Left lung (tissue), 10 donors: Measurements from ENCODE around the gene KDM5B. TPM values are rescaled to one million over a fixed set of nuclear protein-coding genes. Genes with fewer than 3 reads are reported as not detected.
"Not testable (repeated sequence)": the region's sequence is repeated elsewhere in the genome, so short reads cannot be mapped to it uniquely, and the experiment has no call there.

ENCODE experiments used
- ATAC-seq: fragments of 200-7000 bp; cut with Tn5 transposase; one replicate; pipeline ENCODE4 v1.9.1; 2020; ENCODE audit warnings: moderate library complexity
- DNase-seq, 4 donors: peaks; one replicate each; pipeline ENCODE4 v3.0.0-alpha.2; 2013 to 2020
- H3K27ac ChIP-seq, 2 donors: fragments of 200-600 bp; sonication (generic) in 1 of 2; one replicate each; pipeline versions ENCODE4 v1.5.0 to v1.8.0; 2020 to 2021
- H3K27me3 ChIP-seq, 2 donors: fragments of 200-600 bp; sonication (generic) in 1 of 2; one replicate each; pipeline versions ENCODE4 v1.5.0 to v1.8.0; 2020 to 2021
- H3K36me3 ChIP-seq, 2 donors: fragments of 200-600 bp; sonication (generic) in 1 of 2; one replicate each; pipeline versions ENCODE4 v1.5.0 to v1.8.0; 2020 to 2021
- H3K4me1 ChIP-seq, 2 donors: fragments of 200-600 bp; one replicate each; pipeline ENCODE4 v1.8.0; 2021
- H3K4me3 ChIP-seq, 2 donors: fragments of 200-600 bp; sonication (generic) in 1 of 2; one replicate each; pipeline versions ENCODE4 v1.5.0 to v1.8.0; 2020 to 2021; ENCODE audit warnings: mild to moderate bottlenecking in 1 of 2
- H3K9me3 ChIP-seq, 2 donors: fragments of 200-600 bp; sonication (generic) in 1 of 2; one replicate each; pipeline versions ENCODE4 v1.5.0 to v1.8.0; 2020 to 2021
- CTCF ChIP-seq, 2 donors: fragments of 200-600 bp; sonication (generic) in 1 of 2; IDR thresholded peaks; one replicate each; pipeline versions ENCODE4 v1.5.0 to v1.8.0; 2021; ENCODE audit warnings: antibody characterized with exemption in 2 of 2
- intact Hi-C, 2 donors: fragments of 100-400 bp; cut with DNase I; formaldehyde crosslinking; loops; one replicate each; pipeline versions ENCODE4 v1.11.2 to v1.14.2; 2022
- polyA plus RNA-seq, 6 donors: library from polyadenylated mRNA; unstranded; fragments of 120-200 nt; gene quantifications; one replicate each; pipeline ENCODE4 v1.2.1, GENCODE V29; 2013; ENCODE audit not compliant: insufficient read length in 6 of 6
- total RNA-seq, 2 donors: library from RNA; stranded (reverse); fragmentation: NEBNext Ultra II Directional; extraction: Animal tissue kit (Norgen Biotek cat#: 25700); gene quantifications; one replicate each; pipeline ENCODE4 v1.2.1, GENCODE V29; 2021
- donor health status: DM: no; HTN: yes; CAD: no.
- donor health status: DM: no; HTN: no; CAD: no.

The KDM5B gene
- total and polyA plus RNA-seq, 8 donors: 46.4 to 124 (median 105) TPM

GRCh38 chr1:202733251-202733650 lies 75.0 kb downstream of the KDM5B start:
- H3K27me3 ChIP-seq: no peaks in the 10 kb centered on the region
- no peaks in the 10 kb centered on the region for H3K9me3 ChIP-seq
- H3K36me3 ChIP-seq: peaks cover 4 to 89% of the 10 kb centered on the region in 2 donors
- H3K4me1 ChIP-seq: no peaks in the 10 kb centered on the region
- TF ChIP-seq CTCF (IDR thresholded peaks at IDR 0.05): no peak
- intact Hi-C loops: no loop called here
- H3K4me3 ChIP-seq: no peak overlapping the region
- H3K27ac ChIP-seq: no peak overlapping the region
- ATAC-seq (no peak), DNase-seq (no peak)

GRCh38 chr1:202728951-202729350 lies 79.3 kb downstream of the KDM5B start:
- H3K4me1 ChIP-seq: no peaks in the 10 kb centered on the region
- H3K27ac ChIP-seq: no peak overlapping the region
- no peak overlapping the region for H3K4me3 ChIP-seq
- intact Hi-C loops: loop anchor here in 1 of 2 donors (10.0 kb wide), 1 partner anchor 384 kb away; the partner anchor contains the start of genes PPP1R12B and UBE2T
- H3K9me3 ChIP-seq: no peaks in the 10 kb centered on the region
- ATAC-seq (no peak), DNase-seq (no peak)
- no peaks in the 10 kb centered on the region for H3K27me3 ChIP-seq
- TF ChIP-seq CTCF (IDR thresholded peaks at IDR 0.05): no peak
- H3K36me3 ChIP-seq: peaks cover 0 to 87% of the 10 kb centered on the region in 2 donors

GRCh38 chr1:202725526-202725925 lies 82.7 kb downstream of the KDM5B start:
- no peak for TF ChIP-seq CTCF (IDR thresholded peaks at IDR 0.05)
- H3K36me3 ChIP-seq: peaks cover 0 to 53% of the 10 kb centered on the region in 2 donors
- no peak for DNase-seq

GRCh38 chr1:202723708-202724107 lies 84.5 kb downstream of the KDM5B start:
- ATAC-seq (no peak), DNase-seq (no peak)
- intact Hi-C loops: loop anchor here in 1 of 2 donors (10.0 kb wide), 1 partner anchor 379 kb away; the partner anchor contains the start of genes PPP1R12B and UBE2T
- H3K36me3 ChIP-seq: peaks cover 0 to 35% of the 10 kb centered on the region in 2 donors
- H3K27ac ChIP-seq: no peak overlapping the region
- H3K4me3 ChIP-seq: no peak overlapping the region
- peaks cover 0 to 5% of the 10 kb centered on the region in 2 donors for H3K4me1 ChIP-seq
- no peaks in the 10 kb centered on the region for H3K9me3 ChIP-seq
- TF ChIP-seq CTCF (IDR thresholded peaks at IDR 0.05): no peak
- peaks cover 0 to 1% of the 10 kb centered on the region in 2 donors for H3K27me3 ChIP-seq

More at GRCh38 chr1:202725526-202725925, 82.7 kb downstream of the KDM5B start:
- ATAC-seq: no peak
- no peak overlapping the region for H3K27ac ChIP-seq
- no peaks in the 10 kb centered on the region for H3K9me3 ChIP-seq
- H3K27me3 ChIP-seq: no peaks in the 10 kb centered on the region
- no peak overlapping the region for H3K4me3 ChIP-seq
- no peaks in the 10 kb centered on the region for H3K4me1 ChIP-seq
- intact Hi-C loops: loop anchor here in 1 of 2 donors (10.0 kb wide), 1 partner anchor 381 kb away; the partner anchor contains the start of genes PPP1R12B and UBE2T

GRCh38 chr1:202723046-202723445 lies 85.2 kb downstream of the KDM5B start:
- not testable (repeated sequence) for ATAC-seq, H3K9me3 ChIP-seq, H3K4me1 ChIP-seq, DNase-seq, H3K27me3 ChIP-seq, H3K27ac ChIP-seq, H3K4me3 ChIP-seq
- intact Hi-C loops: loop anchor here in 1 of 2 donors (10.0 kb wide), 1 partner anchor 378 kb away; the partner anchor contains the start of genes PPP1R12B and UBE2T
- H3K36me3 ChIP-seq: peaks cover 0 to 28% of the 10 kb centered on the region in 2 donors

- Histone ChIP-seq H3K4me1 (peaks cover 0 to 5% of the 10 kb centered on the region in 2 donors), H3K9me3 (no peaks in the 10 kb centered on the region), H3K36me3 (no peaks in the 10 kb centered on the region), H3K27me3 (peaks cover 0 to 70% of the 10 kb centered on the region in 2 donors), H3K4me3 (no peak overlapping the region), H3K27ac (no peak overlapping the region)
- DNase-seq: no peak
- no peak for ATAC-seq
- intact Hi-C loops: loop anchor here in 1 of 2 donors (10.0 kb wide), 1 partner anchor 532 kb away; no protein-coding TSS in a partner anchor
- TF ChIP-seq CTCF (IDR thresholded peaks at IDR 0.05): no peak
Observed at GRCh38 chr1:202716654-202717053, 91.6 kb downstream of the KDM5B start.

GRCh38 chr1:202714202-202714601 lies 94.0 kb downstream of the KDM5B start:
- ATAC-seq, H3K36me3 ChIP-seq, H3K9me3 ChIP-seq, DNase-seq, H3K27ac ChIP-seq, H3K4me3 ChIP-seq: not testable (repeated sequence)
- intact Hi-C loops: loop anchor here in 1 of 2 donors (10.0 kb wide), 1 partner anchor 529 kb away; no protein-coding TSS in a partner anchor
- H3K4me1 ChIP-seq: peaks cover 9 to 13% of the 10 kb centered on the region in 2 donors
- peaks cover 20 to 95% of the 10 kb centered on the region in 2 donors for H3K27me3 ChIP-seq
